HG03521 (cell line): Measurements from ENCODE around the gene PCDHGA5.
"Not testable (repeated sequence)": the region's sequence is repeated elsewhere in the genome, so short reads cannot be mapped to it uniquely, and the experiment has no call there.

ENCODE experiments used
- ATAC-seq: cut with Tn5 transposase; IDR thresholded peaks from one replicate; pipeline ENCODE4 v1.9.1; 2021; ENCODE audit warnings: mild to moderate bottlenecking, moderate library complexity; ENCODE audit not compliant: unreplicated experiment

The PCDHGA5 gene

DNA sequence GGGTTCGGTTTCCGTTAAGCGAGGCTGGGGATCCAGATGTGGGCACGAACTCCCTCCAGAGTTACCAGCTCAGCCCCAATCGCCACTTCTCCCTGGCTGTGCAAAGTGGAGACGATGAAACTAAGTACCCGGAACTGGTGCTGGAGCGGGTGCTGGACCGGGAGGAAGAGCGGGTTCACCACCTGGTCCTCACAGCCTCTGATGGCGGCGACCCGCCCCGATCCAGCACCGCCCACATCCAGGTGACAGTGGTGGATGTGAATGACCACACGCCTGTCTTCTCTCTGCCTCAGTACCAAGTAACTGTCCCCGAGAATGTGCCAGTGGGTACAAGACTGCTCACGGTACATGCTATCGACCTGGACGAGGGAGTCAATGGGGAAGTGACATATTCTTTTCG, 19.4 kb downstream of the PCDHGA5 start:
- no peak for ATAC-seq

DNA sequence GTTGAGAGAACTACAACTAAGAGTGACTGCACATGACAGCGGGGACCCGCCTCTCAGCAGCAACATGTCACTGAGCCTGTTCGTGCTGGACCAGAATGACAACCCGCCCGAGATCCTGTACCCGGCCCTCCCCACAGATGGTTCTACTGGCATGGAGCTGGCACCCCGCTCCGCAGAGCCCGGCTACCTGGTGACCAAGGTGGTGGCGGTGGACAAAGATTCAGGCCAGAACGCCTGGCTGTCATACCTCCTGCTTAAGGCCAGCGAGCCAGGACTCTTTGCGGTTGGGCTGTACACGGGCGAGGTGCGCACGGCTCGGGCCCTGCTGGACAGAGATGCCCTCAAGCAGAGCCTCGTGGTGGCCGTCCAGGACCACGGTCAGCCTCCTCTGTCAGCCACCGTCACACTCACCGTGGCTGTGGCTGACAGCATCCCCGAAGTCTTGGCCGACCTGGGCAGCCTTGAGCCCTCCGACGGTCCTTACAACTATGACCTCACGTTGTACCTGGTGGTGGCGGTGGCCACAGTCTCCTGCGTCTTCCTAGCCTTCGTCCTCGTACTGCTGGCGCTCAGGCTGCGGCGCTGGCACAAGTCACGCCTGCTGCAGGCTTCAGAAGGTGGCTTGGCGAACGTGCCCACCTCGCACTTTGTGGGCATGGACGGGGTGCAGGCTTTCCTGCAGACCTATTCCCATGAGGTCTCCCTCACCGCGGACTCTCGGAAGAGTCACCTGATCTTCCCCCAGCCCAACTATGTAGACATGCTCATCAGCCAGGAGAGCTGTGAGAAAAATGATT, 20.7 kb downstream of the PCDHGA5 start:
- no peak for ATAC-seq

- ATAC-seq = peak; percentile 67
Observed at GRCh38 chr5:141387557-141388311, 23.8 kb downstream of the PCDHGA5 start, which contains the start of gene PCDHGB4. TSS of gene PCDHGB4 (plus strand) at chr5:141387698. CDS start at chr5:141387885, 187 bp downstream.

DNA sequence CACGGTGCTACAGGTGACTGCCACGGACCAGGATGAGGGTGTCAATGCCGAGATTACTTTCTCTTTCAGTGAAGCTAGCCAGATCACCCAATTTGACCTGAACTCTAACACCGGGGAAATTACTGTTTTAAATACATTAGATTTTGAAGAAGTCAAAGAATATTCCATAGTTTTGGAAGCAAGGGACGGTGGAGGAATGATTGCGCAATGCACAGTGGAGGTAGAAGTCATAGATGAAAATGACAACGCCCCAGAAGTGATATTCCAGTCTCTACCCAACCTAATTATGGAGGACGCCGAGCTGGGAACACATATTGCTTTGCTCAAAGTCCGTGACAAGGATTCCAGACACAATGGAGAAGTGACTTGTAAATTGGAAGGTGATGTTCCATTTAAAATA, 24.7 kb downstream of the PCDHGA5 start:
- no peak for ATAC-seq

DNA sequence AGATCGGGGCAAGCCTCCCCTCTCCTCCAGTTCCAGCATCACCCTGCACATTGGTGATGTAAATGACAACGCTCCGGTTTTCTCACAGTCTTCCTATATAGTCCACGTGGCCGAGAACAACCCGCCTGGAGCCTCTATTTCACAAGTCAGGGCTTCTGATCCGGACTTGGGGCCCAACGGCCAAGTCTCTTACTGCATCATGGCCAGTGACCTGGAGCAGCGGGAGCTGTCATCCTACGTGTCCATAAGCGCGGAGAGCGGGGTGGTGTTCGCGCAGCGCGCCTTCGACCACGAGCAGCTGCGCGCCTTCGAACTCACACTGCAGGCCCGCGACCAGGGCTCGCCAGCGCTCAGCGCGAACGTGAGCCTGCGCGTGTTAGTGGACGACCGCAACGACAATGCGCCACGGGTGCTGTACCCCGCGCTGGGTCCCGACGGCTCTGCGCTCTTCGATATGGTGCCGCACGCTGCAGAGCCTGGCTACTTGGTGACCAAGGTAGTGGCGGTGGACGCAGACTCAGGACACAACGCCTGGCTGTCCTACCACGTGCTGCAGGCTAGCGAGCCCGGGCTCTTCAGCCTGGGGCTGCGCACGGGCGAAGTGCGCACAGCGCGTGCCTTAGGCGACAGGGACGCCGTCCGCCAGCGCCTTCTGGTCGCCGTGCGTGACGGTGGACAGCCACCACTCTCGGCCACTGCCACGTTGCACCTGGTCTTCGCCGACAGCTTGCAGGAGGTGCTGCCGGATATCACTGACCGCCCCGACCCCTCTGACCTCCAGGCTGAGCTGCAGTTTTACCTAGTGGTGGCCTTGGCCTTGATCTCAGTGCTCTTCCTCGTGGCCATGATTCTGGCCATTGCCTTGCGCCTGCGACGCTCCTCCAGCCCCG, 25.4 kb downstream of the PCDHGA5 start:
- no peak for ATAC-seq

DNA sequence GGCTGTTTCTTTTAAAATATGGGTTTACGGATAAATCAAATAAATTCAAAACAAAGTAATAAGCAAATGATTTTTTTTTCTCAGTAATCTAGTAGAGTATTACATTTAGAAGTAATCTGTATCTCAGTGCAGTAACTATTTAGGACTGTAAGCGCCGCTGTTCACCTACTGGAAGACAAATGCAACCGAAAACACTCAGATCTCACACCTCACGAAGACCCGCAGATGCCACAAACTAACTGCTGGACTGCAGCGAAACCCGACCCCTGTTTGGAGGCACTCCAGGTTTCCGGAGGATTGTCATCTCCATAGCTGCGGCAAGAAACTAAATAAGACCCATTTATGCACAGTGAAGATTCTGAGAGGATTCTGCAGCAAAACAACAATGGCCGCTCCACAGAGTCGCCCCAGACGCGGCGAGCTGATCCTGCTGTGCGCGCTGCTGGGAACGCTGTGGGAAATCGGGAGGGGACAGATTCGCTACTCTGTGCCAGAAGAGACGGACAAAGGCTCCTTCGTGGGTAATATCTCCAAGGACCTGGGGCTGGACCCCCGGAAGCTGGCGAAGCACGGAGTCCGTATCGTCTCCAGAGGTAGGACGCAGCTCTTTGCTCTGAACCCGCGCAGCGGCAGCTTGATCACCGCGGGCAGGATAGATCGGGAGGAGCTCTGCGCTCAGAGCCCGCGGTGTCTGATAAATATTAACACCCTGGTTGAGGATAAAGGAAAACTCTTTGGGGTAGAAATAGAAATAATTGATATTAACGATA, 28.7 kb downstream of the PCDHGA5 start, which contains the start of gene PCDHGA8:
TSS of gene PCDHGA8 (plus strand) at position 205 of the 770 bp plus-strand sequence. CDS start at position 386, 181 bp downstream.
- ATAC-seq = no peak

DNA sequence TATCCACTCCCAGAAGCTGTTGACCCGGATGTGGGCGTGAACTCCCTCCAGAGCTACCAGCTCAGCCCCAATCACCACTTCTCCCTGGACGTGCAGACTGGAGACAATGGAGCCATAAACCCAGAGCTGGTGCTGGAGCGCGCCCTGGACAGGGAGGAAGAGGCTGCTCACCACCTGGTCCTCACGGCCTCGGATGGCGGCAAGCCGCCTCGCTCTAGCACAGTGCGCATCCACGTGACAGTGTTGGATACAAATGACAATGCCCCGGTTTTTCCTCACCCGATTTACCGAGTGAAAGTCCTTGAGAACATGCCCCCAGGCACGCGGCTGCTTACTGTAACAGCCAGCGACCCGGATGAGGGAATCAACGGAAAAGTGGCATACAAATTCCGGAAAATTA, 29.3 kb downstream of the PCDHGA5 start:
- no peak for ATAC-seq

- not testable (repeated sequence) for ATAC-seq
Observed at GRCh38 chr5:141394401-141395187, 30.6 kb downstream of the PCDHGA5 start.

DNA sequence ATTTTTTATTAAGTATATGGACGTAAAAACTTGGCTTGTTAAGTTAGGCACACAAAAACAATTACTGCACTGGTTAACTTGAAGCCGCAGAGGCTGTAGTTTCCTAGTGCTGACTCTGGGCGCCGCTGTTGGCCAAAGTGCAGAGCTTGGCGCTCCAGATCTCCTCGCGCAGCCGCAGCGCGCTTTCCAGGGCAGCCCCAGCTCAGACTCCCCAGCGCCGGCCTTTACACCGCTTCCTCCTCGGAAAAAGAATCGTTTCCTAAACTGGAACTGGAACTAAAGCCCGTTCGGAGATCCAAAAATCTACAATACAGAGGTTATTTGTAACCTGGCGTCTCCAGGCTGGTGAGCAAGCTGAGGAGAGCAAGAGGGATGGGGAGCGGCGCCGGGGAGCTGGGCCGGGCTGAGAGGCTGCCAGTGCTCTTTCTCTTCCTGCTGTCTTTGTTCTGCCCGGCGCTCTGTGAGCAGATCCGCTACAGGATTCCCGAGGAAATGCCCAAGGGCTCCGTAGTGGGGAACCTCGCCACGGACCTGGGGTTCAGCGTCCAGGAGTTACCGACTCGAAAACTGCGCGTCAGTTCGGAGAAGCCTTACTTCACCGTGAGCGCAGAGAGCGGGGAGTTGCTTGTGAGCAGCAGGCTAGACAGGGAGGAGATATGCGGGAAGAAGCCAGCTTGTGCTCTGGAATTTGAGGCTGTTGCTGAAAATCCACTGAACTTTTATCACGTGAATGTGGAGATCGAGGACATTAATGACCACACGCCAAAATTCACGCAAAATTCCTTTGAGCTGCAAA, 34.0 kb downstream of the PCDHGA5 start, which contains the start of gene PCDHGB5:
TSS of gene PCDHGB5 (plus strand) at position 192 of the 796 bp plus-strand sequence. CDS start at position 373, 181 bp downstream.
- peak; percentile 97 for ATAC-seq

DNA sequence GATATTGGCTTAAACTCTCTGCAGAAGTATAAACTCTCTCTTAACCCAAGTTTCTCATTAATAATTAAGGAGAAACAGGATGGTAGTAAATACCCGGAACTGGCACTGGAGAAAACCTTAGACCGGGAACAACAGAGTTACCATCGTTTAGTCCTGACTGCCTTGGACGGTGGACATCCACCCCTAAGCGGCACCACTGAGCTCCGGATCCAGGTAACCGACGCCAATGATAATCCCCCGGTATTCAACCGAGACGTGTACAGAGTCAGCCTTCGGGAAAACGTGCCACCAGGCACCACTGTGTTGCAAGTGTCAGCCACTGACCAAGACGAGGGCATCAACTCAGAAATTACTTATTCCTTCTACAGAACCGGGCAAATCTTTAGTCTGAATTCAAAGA, 34.6 kb downstream of the PCDHGA5 start:
- no peak for ATAC-seq

DNA sequence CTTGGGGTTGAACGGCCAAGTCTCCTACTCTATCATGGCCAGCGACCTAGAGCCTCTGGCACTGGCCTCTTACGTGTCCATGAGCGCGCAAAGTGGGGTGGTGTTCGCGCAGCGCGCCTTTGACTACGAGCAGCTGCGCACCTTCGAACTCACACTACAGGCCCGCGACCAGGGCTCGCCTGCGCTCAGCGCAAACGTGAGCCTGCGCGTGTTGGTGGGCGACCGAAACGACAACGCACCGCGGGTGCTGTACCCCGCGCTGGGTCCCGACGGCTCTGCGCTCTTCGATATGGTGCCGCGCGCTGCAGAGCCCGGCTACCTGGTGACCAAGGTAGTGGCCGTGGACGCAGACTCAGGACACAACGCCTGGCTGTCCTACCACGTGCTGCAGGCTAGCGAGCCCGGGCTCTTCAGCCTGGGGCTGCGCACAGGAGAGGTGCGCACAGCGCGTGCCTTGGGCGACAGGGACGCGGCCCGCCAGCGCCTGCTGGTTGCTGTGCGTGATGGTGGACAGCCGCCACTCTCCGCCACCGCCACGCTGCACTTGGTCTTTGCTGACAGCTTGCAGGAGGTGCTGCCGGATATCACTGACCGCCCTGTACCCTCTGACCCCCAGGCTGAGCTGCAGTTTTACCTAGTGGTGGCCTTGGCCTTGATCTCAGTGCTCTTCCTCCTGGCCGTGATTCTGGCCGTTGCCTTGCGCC, 35.7 kb downstream of the PCDHGA5 start:
- no peak for ATAC-seq

DNA sequence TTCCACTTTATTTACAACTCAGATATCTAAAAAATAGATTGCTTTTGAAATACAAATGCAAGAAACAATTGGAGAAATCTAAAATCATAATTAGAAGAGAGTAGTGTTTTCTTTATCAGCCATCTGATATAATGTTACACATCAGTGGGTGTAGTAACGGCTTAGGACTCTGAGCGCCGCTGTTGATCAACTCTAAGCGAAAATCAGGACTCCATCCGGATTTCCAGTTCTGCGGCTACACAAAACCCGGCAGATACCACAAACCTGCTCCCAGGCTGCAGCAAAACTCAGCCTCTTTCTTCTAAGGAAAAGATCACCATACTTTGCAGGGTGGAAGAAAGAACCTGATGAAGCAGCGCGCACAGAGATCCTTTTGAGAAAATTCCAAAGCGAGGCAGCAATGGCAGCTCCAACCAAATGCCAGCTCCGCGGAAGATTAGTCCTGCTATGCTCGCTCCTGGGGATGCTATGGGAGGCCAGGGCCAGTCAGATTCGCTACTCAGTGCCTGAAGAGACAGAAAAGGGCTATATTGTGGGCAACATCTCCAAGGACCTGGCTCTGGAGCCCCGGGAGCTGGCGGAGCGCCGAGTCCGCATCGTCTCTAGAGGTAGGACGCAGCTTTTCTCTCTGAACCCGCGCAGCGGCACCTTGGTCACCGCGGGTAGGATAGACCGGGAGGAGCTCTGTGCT, 38.7 kb downstream of the PCDHGA5 start, which contains the start of gene PCDHGA9:
TSS of gene PCDHGA9 (plus strand) at position 226 of the 691 bp plus-strand sequence. CDS start at position 401, 175 bp downstream.
- no peak for ATAC-seq

- no peak for ATAC-seq
Observed at GRCh38 chr5:141403387-141403786, 39.4 kb downstream of the PCDHGA5 start.

DNA sequence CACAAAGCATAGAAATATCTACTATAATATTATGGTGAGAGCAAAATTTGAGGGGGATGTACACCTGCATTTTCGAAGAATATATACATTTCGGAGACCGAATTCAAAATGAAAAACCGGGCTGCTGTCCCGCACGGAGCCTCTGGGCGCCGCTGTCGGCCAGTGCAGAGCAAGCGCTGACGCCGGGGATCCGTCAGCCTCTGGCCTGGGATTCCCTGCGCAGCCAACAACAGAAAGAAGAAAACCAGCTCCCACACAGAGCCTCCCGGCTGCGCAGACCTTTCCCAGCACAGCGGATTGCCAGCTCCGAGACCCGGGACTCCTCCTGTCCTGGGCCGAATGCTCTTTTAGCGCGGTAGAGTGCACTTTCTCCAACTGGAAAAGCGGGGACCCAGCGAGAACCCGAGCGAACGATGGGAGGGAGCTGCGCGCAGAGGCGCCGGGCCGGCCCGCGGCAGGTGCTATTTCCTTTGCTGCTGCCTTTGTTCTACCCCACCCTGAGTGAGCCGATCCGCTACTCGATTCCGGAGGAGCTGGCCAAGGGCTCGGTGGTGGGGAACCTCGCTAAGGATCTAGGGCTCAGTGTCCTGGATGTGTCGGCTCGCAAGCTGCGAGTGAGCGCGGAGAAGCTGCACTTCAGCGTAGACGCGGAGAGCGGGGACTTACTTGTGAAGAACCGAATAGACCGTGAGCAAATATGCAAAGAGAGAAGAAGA, 44.0 kb downstream of the PCDHGA5 start, which contains the start of gene PCDHGB6:
TSS of gene PCDHGB6 (plus strand) at position 232 of the 716 bp plus-strand sequence. CDS start at position 414, 182 bp downstream.
- ATAC-seq = not testable (repeated sequence)

- no peak for ATAC-seq
Observed at GRCh38 chr5:141409598-141410306, 45.8 kb downstream of the PCDHGA5 start.

DNA sequence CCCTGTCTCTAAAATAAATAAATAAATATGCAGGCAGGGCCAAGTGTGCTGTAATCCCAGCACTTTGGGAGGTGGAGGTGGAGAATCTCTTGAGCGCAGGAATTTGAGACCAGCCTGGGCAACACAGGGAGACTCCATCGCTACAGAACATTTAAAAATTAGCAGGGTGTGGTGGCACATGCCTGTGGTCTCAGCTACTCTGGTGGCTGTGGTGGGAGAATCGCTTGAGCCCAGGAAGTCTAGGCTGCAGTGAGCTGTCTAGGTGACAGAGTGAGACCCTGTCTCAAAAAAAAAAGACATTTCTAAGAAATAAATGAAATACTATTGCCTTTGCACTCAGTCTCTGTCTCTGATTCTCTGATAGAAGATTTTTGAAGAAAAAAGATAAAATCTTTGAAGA, 47.6 kb downstream of the PCDHGA5 start:
- ATAC-seq = no peak
